ENCODE data around the gene GRIN2A. TPM values are rescaled to one million over a fixed set of nuclear protein-coding genes. Genes with fewer than 3 reads are reported as not detected.

The GRIN2A gene
- total RNA-seq, 4 donors from 2014 or later = 0.32 to 3.6 (median 2.0) TPM

DNA sequence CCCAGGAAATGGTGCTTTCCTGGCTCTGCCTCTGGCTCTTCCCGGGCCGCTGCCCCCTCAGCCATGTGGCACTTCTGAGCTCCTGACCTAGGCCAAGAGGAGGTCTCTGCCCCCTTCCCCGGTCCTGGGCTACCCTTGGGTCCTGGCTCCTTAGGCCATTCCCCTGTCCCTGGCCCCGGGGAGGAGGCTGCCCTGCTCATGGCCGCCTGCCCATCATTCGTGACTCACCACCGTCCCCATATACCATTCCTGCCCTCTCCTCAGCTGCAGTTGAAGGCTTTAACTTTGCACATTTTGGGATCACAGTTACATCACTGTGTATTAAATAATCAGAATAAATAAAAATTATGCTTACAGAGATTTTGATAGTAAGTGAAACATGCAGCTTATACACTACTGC is 69.0 kb downstream of the GRIN2A start:
- DNase-seq (ENCODE audit: extremely low spot score) = no peak
- intact Hi-C loops (cut with DNase I) = no loop called here
- WGBS = 61% methylated on average over 7 of the region's 7 CpGs
- no peak for TF ChIP-seq EP300 (IDR thresholded peaks at IDR 0.05)
- TF ChIP-seq POLR2A (IDR thresholded peaks at IDR 0.05; ENCODE audit: low read depth) = no peak
- TF ChIP-seq, protein P1, sequence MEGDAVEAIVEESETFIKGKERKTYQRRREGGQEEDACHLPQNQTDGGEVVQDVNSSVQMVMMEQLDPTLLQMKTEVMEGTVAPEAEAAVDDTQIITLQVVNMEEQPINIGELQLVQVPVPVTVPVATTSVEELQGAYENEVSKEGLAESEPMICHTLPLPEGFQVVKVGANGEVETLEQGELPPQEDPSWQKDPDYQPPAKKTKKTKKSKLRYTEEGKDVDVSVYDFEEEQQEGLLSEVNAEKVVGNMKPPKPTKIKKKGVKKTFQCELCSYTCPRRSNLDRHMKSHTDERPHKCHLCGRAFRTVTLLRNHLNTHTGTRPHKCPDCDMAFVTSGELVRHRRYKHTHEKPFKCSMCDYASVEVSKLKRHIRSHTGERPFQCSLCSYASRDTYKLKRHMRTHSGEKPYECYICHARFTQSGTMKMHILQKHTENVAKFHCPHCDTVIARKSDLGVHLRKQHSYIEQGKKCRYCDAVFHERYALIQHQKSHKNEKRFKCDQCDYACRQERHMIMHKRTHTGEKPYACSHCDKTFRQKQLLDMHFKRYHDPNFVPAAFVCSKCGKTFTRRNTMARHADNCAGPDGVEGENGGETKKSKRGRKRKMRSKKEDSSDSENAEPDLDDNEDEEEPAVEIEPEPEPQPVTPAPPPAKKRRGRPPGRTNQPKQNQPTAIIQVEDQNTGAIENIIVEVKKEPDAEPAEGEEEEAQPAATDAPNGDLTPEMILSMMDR (IDR thresholded peaks at IDR 0.05) = no peak
- no peak for TF ChIP-seq POLR2AphosphoS5 (IDR thresholded peaks at IDR 0.05)
- no peaks in the 10 kb centered on the region for H3K36me3 ChIP-seq
- H3K4me1 ChIP-seq = peaks cover 0 to 25% (median 24%) of the 10 kb centered on the region in 4 donors
- H3K27me3 ChIP-seq = no peaks in the 10 kb centered on the region
- H3K4me3 ChIP-seq = no peak overlapping the region
- no peak overlapping the region for H3K27ac ChIP-seq (replicated peaks in 1 of 4)
- no peaks in the 10 kb centered on the region for H3K9me3 ChIP-seq

DNA sequence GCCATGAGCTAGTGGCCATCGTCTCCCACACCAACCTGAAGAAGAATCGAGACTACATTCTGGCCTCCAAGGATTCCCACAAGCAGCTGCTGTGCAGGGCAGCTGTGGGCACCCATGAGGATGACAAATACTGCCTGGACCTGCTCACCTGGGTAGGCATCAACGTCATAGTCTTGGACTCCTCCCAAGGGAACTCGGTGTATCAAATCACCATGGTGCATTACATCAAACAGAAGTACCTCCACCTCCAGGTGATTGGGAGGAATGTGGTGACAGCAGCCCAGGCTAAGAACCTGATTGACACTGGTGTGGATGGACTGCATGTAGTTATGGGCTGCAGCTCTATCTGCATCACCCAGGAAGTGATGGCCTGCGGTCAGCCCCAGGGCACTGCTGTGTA is 70.2 kb downstream of the GRIN2A start:
- no peak overlapping the region for H3K4me3 ChIP-seq
- TF ChIP-seq POLR2AphosphoS5 (IDR thresholded peaks at IDR 0.05) = no peak
- no peak for TF ChIP-seq EP300 (IDR thresholded peaks at IDR 0.05)
- TF ChIP-seq, protein P1 (IDR thresholded peaks at IDR 0.05) = no peak
- TF ChIP-seq POLR2A (IDR thresholded peaks at IDR 0.05; ENCODE audit: low read depth) = no peak
- H3K27me3 ChIP-seq = no peaks in the 10 kb centered on the region
- no peaks in the 10 kb centered on the region for H3K36me3 ChIP-seq
- H3K27ac ChIP-seq (replicated peaks in 1 of 4) = no peak overlapping the region
- no peak for DNase-seq (ENCODE audit: extremely low spot score)
- H3K4me1 ChIP-seq = peaks cover 0 to 28% (median 24%) of the 10 kb centered on the region in 4 donors
- WGBS = 92% methylated on average over 2 of the region's 5 CpGs
- H3K9me3 ChIP-seq = no peaks in the 10 kb centered on the region
- intact Hi-C loops (cut with DNase I) = no loop called here

DNA sequence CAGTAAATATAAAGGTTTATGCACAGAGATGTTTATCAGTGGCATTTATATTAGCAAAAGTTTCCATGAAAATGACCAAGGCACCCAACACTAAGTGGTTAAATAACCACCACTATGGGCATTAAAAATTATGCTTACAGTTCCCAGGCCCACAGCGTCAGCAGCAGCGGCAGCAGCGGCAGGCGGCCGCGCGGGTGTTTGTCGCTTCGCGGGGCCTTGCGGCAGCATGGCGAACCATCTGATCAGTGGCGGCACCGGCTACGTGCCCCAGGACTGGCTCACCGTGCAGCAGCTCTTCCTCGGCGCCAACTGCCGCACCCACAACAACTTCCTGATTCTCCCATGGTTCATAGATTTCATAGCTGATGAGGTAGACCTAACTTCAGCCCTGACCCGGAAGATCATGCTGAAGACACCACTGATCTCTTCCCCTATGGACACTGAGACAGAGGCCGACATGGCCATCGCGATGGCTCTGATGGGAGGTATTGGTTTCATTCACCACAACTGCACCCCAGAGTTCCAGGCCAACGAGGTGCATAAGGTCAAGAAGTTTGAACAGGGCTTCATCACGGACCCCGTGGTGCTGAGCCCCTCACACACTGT is 71.0 kb downstream of the GRIN2A start:
- Histone ChIP-seq H3K27ac (replicated peaks in 1 of 4) (no peak overlapping the region), H3K36me3 (no peaks in the 10 kb centered on the region), H3K4me3 (no peak overlapping the region), H3K27me3 (no peaks in the 10 kb centered on the region), H3K4me1 (peaks cover 0 to 28% (median 24%) of the 10 kb centered on the region in 4 donors), H3K9me3 (no peaks in the 10 kb centered on the region)
- intact Hi-C loops (cut with DNase I) = no loop called here
- DNase-seq (ENCODE audit: extremely low spot score) = no peak
- WGBS = 93% methylated on average over 26 of the region's 26 CpGs
- TF ChIP-seq POLR2AphosphoS5 (IDR thresholded peaks at IDR 0.05) (no peak), EP300 (IDR thresholded peaks at IDR 0.05) (no peak), POLR2A (IDR thresholded peaks at IDR 0.05; ENCODE audit: low read depth) (no peak)
- TF ChIP-seq, protein P1 (IDR thresholded peaks at IDR 0.05) = no peak

DNA sequence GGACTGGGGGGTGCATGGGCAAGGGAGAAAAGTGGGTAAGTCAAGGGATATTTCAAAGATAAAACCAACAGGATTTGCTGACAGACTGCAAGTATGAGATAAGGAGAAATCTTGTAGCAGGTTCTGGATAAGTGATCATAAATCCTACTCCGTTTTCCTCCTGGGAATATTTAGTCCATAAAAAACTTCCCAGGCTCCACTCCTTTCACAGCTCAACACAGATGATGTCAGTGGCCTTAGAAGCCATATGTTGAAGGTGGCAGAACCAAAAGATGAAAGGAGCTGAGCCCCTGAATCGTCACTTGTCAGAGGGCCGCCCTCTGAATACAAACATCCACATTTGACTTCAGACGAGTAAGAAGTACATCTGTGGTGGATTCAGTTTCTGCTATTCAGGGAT is 71.7 kb downstream of the GRIN2A start:
- no peak for TF ChIP-seq POLR2AphosphoS5 (IDR thresholded peaks at IDR 0.05)
- no peak for TF ChIP-seq POLR2A (IDR thresholded peaks at IDR 0.05; ENCODE audit: low read depth)
- no peak for TF ChIP-seq EP300 (IDR thresholded peaks at IDR 0.05)
- TF ChIP-seq, protein P1 (IDR thresholded peaks at IDR 0.05) = no peak
- Histone ChIP-seq H3K27ac (replicated peaks in 1 of 4) (no peak overlapping the region), H3K4me3 (no peak overlapping the region), H3K27me3 (no peaks in the 10 kb centered on the region), H3K36me3 (no peaks in the 10 kb centered on the region), H3K4me1 (peaks cover 0 to 29% (median 24%) of the 10 kb centered on the region in 4 donors), H3K9me3 (no peaks in the 10 kb centered on the region)
- no peak for DNase-seq (ENCODE audit: extremely low spot score)
- WGBS = 65% methylated on average over 4 of the region's 4 CpGs
- intact Hi-C loops (cut with DNase I) = no loop called here

DNA sequence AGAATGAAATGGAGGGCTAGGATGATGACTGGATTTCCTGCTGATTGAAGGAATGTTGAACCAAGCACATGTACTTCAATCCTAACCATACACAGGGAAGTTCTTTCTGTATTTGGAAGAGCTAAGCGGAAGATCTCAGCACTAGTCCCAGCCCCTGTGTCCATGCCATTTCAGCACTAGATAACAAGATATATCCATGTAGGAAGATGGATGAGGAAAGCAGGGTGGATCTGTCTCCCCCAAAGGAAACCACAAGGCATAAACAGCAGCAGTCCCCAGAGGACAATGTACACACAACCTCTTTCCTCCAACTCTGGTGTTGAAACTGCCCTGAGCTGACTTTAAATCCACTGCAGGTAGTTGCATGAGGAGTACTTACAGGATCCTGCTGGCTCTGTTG is 75.1 kb downstream of the GRIN2A start:
- Histone ChIP-seq H3K9me3 (no peaks in the 10 kb centered on the region), H3K4me3 (no peak overlapping the region), H3K27ac (replicated peaks in 1 of 4) (no peak overlapping the region), H3K4me1 (peaks cover 0 to 21% (median 18%) of the 10 kb centered on the region in 4 donors), H3K27me3 (no peaks in the 10 kb centered on the region), H3K36me3 (no peaks in the 10 kb centered on the region)
- no peak for DNase-seq (ENCODE audit: extremely low spot score)
- 92% methylated on average over 1 of the region's 1 CpG for WGBS
- no peak for TF ChIP-seq POLR2A (IDR thresholded peaks at IDR 0.05; ENCODE audit: low read depth)
- TF ChIP-seq, protein P1 (IDR thresholded peaks at IDR 0.05) = no peak
- TF ChIP-seq EP300 (IDR thresholded peaks at IDR 0.05) = no peak
- no peak for TF ChIP-seq POLR2AphosphoS5 (IDR thresholded peaks at IDR 0.05)
- intact Hi-C loops (cut with DNase I) = no loop called here
